Right renal pelvis (tissue), 4 donors: ENCODE measurements around the gene DNAJA1. TPM values are rescaled to one million over a fixed set of nuclear protein-coding genes. Genes with fewer than 3 reads are reported as not detected.
A peak's percentile ranks its signal among the peaks of the same experiment; 100 is the strongest.
"Not testable (repeated sequence)": the region's sequence is repeated elsewhere in the genome, so short reads cannot be mapped to it uniquely, and the experiment has no call there.

Source experiments
- DNase-seq, 4 donors: peaks; one replicate each; pipeline ENCODE4 v3.0.0-alpha.2; 2013; ENCODE audit warnings: low read depth in 4 of 4, low spot score in 3 of 4, missing footprints in 1 of 4
- polyA plus RNA-seq, 4 donors: library from polyadenylated mRNA; unstranded; fragments of 120-200 nt; gene quantifications; one replicate each; pipeline ENCODE4 v1.2.1, GENCODE V29; 2013; ENCODE audit not compliant: insufficient read length in 4 of 4

The DNAJA1 gene
- polyA plus RNA-seq, 4 donors: 238 to 275 (median 248) TPM

DNA sequence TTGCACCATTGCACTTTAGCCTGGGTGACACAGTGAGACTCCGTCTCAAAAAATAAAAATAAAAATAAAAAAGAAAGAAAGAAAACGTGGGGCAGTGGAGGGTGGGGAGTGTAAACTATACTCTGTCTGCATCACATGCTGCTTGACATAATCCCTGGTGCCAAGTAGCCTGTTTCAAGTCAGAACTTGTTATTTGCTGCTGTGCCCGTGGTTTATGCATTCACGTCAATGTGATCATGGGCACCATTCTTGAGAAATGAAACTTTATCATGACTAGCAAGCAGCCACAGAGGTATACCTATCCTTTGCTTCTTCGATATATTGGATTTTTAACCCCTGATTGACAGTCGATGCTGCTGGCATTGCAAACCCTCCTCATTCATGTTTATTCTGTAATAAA is 55.5 kb downstream of the DNAJA1 start:
- DNase-seq: no peak

DNA sequence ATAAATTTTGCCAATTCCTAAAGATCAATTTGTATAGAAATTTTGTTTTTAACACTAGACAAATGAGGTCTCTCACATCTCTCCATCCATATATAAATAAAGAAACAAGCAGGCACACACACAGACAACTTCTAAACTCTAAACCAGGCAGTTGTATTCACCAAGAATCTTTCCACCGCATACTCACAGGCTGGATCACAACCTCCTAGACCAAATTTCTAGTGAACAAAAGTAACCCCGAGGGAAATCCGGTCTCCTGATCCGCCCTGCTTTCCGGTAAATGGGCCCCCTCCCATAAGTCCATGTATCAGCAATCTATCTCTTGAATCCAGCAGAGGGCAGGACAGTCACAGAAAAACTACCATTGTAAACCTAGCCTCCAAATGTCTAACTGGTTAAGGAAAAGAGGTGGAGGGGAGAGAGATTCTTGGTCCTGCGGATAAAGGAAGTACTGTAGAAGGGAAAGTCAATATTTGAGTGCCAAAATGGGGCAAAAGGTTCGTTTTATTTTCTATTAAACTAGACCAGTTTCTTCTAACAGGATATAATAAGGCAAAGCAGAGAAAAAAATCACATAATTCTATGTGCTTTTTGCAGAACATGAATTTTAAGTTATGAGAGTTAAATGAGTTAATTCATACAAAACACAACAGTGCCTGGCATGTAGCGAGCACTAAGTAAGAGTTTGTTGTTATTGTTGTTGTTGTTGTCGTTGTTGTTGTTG is 56.2 kb downstream of the DNAJA1 start:
- DNase-seq: peak; percentile 71 to 81 (median 76)

DNA sequence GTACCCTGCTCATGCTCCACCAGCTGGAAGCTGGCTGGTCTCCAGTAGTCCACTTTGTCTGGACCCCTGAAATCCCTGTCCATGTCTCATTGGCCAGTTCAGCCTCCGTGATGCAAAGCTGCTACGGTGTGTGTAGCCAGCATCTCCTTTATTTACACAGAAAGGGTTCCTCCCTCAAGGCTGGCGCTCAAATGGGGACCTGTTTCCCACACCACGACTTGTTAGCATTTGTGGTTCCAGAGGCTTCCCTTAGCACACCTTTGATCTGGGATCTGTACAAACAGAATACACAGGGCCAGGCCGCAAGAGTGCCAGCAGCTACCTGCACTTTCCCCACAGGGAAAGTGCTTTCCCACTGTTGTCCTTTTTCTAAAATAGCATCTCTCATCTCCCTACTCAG is 57.1 kb downstream of the DNAJA1 start:
- DNase-seq: no peak

DNA sequence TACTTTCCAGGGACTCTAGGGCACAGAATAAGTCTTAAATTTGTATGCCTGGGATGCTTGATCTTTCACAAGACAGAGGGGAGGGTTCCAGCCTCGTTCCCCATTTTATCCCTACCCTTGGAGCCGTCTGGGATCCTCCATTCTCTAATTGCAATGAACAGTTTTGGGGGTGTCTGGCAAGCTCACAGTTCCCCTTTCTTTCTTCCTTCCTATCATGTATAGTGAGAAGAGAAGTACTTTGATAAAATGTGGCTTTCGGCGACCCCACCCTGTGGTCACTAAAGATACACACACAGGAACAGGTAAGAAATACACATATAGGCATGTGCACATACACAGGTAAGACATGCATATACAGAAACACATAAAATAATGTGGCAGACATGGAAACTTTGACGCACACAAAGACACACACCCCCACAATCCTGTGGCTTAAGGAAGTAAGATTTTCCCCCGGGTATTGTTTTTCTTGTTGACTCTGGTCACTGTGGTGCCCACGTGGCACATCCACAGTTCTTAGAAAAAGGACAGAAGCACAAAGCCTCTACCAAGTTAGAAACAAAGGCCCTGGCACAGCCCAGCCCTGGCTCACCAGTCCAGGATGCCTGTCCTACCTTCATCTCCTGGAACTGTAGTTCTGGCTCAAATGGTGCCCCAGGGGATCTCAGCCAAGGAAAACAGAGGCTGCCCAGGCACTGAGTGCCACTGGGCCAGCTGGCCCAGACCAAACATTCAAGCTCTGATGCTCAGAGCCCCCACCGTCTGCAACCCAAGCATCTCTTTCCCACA is 57.7 kb downstream of the DNAJA1 start:
- no peak for DNase-seq

DNA sequence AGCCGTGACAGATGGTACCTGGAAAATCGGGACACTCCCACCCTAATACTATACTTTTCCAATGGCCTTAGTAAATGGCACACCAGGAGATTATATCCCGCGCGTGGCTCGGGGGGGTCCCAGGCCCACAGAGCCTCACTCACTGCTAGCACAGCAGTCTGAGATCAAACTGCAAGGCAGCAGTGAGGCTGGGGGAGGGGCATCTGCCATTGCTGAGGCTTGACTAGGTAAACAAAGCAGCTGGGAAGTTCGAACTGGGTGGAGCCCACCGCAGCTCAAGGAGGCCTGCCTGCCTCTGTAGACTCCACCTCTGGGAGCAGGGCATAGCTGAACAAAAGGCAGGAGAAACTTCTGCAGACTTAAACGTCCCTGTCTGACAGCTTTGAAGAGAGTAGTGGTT is 60.6 kb downstream of the DNAJA1 start:
- not testable (repeated sequence) for DNase-seq

Other genes starting within 250 kb of the DNAJA1 start
- under 1 TPM; 0.13 to 0.39 (median 0.26) TPM for gene TMEM215, start 241.7 kb upstream of the DNAJA1 start, polyA plus RNA-seq
- gene APTX, start 23.6 kb upstream of the DNAJA1 start, polyA plus RNA-seq: 10 to 100 TPM; 42.5 to 53.0 (median 43.8) TPM
- 10 to 100 TPM; 23.7 to 29.3 (median 27.8) TPM for gene SMU1, start 51.4 kb downstream of the DNAJA1 start, polyA plus RNA-seq
- 100 to 1,000 TPM in 3 of 4 donors, 10 to 100 TPM in 1; 88.5 to 135 (median 122) TPM for gene B4GALT1, start 142.1 kb downstream of the DNAJA1 start, polyA plus RNA-seq
- not detected for gene SPINK4, start 214.9 kb downstream of the DNAJA1 start, polyA plus RNA-seq
- 10 to 100 TPM; 81.9 to 91.2 (median 86.4) TPM for gene BAG1, start 239.4 kb downstream of the DNAJA1 start, polyA plus RNA-seq
- 100 to 1,000 TPM; 117 to 140 (median 134) TPM for gene CHMP5, start 239.8 kb downstream of the DNAJA1 start, polyA plus RNA-seq